SU-DHL-6 (cell line): ENCODE results near the gene USP25.
"Not testable (repeated sequence)": the region's sequence is repeated elsewhere in the genome, so short reads cannot be mapped to it uniquely, and the experiment has no call there.

Experiments
- H2AFZ ChIP-seq: fragments of 200-600 bp; sonication (generic); 2 replicates; pipeline ENCODE4 v1.6.1; 2014; ENCODE audit warnings: low read depth, mild to moderate bottlenecking, moderate library complexity, mixed read lengths, antibody characterized with exemption, low read length; ENCODE audit not compliant: severe bottlenecking
- H3F3A ChIP-seq: fragments of 200-600 bp; shearing (Covaris generic); 2 replicates; pipeline ENCODE4 v1.6.0; 2016; ENCODE audit warnings: antibody characterized with exemption, mild to moderate bottlenecking; ENCODE audit not compliant: insufficient read depth
- H3K27ac ChIP-seq: fragments of 200-600 bp; sonication (generic); 2 replicates; pipeline ENCODE4 v1.5.1; 2016; ENCODE audit warnings: low read depth, mild to moderate bottlenecking, low read length, moderate library complexity, mixed read lengths
- H3K27me3 ChIP-seq: fragments of 200-600 bp; sonication (generic), shearing (Covaris generic); 2 replicates; pipeline ENCODE4 v1.6.0; 2014; ENCODE audit warnings: mild to moderate bottlenecking, low read length
- H3K36me3 ChIP-seq: fragments of 200-600 bp; sonication (generic); 2 replicates; pipeline ENCODE4 v1.6.1; 2014; ENCODE audit warnings: mild to moderate bottlenecking, low read length, mixed read lengths
- H3K4me2 ChIP-seq: fragments of 300-600, 200-600 bp; shearing (Covaris generic), sonication (generic); 2 replicates; pipeline ENCODE4 v1.6.0; 2014; ENCODE audit warnings: low read length, low read depth, mild to moderate bottlenecking; ENCODE audit not compliant: poor library complexity, severe bottlenecking
- H3K4me3 ChIP-seq: fragments of 200-600 bp; sonication (generic); 2 replicates; pipeline ENCODE4 v1.5.1; 2014; ENCODE audit warnings: antibody characterized with exemption, low read length, mild to moderate bottlenecking, mixed read lengths; ENCODE audit not compliant: insufficient read depth, poor library complexity, severe bottlenecking
- H3K79me2 ChIP-seq: fragments of 200-600 bp; sonication (generic); 2 replicates; pipeline ENCODE4 v1.6.1; 2014; ENCODE audit warnings: mild to moderate bottlenecking, low read length, moderate library complexity; ENCODE audit not compliant: insufficient read depth
- H3K9ac ChIP-seq: fragments of 200-600 bp; sonication (generic); 2 replicates; pipeline ENCODE4 v1.7.0; 2014; ENCODE audit warnings: mild to moderate bottlenecking, low read length
- H3K9me2 ChIP-seq: fragments of 200-600 bp; sonication (generic); replicated peaks from 2 replicates; pipeline ENCODE4 v1.6.1; 2014; ENCODE audit warnings: low read length; ENCODE audit not compliant: insufficient read depth
- H3K9me3 ChIP-seq: fragments of 200-600 bp; sonication (generic); 2 replicates; pipeline ENCODE4 v1.6.1; 2014; ENCODE audit warnings: low read length, mixed read lengths; ENCODE audit not compliant: insufficient read depth
- H4K20me1 ChIP-seq: fragments of 200-600 bp; sonication (generic); 2 replicates; pipeline ENCODE4 v1.6.1; 2014; ENCODE audit warnings: low read depth, mild to moderate bottlenecking, antibody characterized with exemption, low read length, moderate library complexity, mixed read lengths
- EZH2phosphoT487 ChIP-seq: fragments of 200-600 bp; sonication (generic), shearing (Covaris generic); conservative IDR thresholded peaks from 2 replicates; pipeline ENCODE4 v1.6.1; 2018; ENCODE audit warnings: mild to moderate bottlenecking, antibody characterized with exemption, low read length, moderate library complexity, mixed read lengths
- TF ChIP-seq, protein P1 (sequence below): fragments of 200-600 bp; sonication (generic); IDR thresholded peaks from one replicate; pipeline ENCODE4 v1.5.1; 2017; ENCODE audit warnings: antibody characterized with exemption, mild to moderate bottlenecking, low read length, moderate library complexity; ENCODE audit not compliant: insufficient read depth, poor library complexity, severe bottlenecking

Gene USP25

DNA sequence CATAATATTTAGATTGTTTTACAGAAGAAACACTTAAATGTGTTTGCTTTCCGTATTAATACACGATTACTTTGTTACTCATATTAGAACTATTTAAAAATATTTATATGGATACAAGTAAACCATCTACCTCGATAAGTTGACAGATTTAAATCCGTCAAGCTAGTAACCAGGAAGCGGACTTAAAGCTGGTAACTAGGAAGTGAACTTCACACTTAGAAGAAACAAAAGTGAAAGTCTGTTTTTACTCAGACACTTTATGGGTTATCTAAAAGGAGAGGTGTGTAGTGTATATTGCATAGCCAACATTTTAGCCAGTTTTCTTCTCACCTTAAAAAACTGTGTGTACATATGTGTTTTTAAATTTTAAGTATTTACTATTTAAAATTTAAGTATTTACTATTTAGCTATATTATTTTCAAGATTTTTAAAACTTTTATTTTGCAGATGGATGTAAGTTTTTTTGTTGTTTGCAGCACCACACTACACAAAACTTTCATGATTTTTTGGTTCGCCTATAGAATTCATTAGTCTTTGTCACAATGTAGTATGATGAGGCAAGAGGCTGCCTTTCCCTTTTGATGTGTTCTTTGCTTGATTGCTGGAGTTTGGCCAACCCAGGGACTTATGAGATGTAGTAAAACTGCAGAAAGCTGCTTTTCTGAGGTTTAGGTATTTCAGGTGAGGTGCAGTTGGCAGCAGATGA lies 2.7 kb downstream of the USP25 start:
- Histone ChIP-seq H3K9me2 (no peaks in the 10 kb centered on the region), H4K20me1 (peaks cover 6% of the 10 kb centered on the region; the same call in 1 of the 2 replicates), H3K79me2 (peaks cover 69% of the 10 kb centered on the region), H3K27ac (no peak overlapping the region), H3K4me2 (peak overlapping the region; percentile 89), H3K9ac (peak overlapping the region; percentile 84), H3F3A (peaks cover 12% of the 10 kb centered on the region), H3K4me3 (peak overlapping the region; percentile 73), H3K9me3 (no peaks in the 10 kb centered on the region), H3K36me3 (no peaks in the 10 kb centered on the region), H3K27me3 (no peaks in the 10 kb centered on the region), H2AFZ (no peak overlapping the region)
- TF ChIP-seq, protein P1, sequence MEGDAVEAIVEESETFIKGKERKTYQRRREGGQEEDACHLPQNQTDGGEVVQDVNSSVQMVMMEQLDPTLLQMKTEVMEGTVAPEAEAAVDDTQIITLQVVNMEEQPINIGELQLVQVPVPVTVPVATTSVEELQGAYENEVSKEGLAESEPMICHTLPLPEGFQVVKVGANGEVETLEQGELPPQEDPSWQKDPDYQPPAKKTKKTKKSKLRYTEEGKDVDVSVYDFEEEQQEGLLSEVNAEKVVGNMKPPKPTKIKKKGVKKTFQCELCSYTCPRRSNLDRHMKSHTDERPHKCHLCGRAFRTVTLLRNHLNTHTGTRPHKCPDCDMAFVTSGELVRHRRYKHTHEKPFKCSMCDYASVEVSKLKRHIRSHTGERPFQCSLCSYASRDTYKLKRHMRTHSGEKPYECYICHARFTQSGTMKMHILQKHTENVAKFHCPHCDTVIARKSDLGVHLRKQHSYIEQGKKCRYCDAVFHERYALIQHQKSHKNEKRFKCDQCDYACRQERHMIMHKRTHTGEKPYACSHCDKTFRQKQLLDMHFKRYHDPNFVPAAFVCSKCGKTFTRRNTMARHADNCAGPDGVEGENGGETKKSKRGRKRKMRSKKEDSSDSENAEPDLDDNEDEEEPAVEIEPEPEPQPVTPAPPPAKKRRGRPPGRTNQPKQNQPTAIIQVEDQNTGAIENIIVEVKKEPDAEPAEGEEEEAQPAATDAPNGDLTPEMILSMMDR, result no peak
- TF ChIP-seq EZH2phosphoT487, result no peak

DNA sequence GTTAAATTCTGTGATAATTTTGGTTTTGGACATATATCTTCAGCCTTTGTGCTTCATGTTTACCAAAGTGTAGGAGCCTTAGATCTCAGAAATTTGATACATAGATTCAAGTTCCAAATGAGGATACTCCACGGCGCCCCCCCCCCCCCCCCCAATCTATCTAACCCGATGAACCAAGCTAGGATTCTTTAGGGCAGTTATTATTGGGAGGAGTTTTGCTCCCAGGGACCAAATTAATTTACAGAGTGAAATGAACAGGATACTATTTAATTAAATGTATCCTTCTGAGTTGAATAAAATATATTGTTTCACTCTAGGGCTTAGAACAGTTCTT lies 3.2 kb downstream of the USP25 start:
- Histone ChIP-seq H3K9me3 (no peaks in the 10 kb centered on the region), H3K4me3 (peak overlapping the region; percentile 73), H3K36me3 (no peaks in the 10 kb centered on the region), H3F3A (peaks cover 12% of the 10 kb centered on the region), H4K20me1 (peaks cover 6% of the 10 kb centered on the region; the same call in 1 of the 2 replicates), H2AFZ (no peak overlapping the region), H3K27me3 (no peaks in the 10 kb centered on the region), H3K4me2 (peak overlapping the region; percentile 89), H3K27ac (no peak overlapping the region), H3K79me2 (peaks cover 75% of the 10 kb centered on the region), H3K9me2 (no peaks in the 10 kb centered on the region), H3K9ac (peak overlapping the region; percentile 32; the same call in 1 of the 2 replicates)
- no peak for TF ChIP-seq EZH2phosphoT487
- TF ChIP-seq, protein P1, result no peak

DNA sequence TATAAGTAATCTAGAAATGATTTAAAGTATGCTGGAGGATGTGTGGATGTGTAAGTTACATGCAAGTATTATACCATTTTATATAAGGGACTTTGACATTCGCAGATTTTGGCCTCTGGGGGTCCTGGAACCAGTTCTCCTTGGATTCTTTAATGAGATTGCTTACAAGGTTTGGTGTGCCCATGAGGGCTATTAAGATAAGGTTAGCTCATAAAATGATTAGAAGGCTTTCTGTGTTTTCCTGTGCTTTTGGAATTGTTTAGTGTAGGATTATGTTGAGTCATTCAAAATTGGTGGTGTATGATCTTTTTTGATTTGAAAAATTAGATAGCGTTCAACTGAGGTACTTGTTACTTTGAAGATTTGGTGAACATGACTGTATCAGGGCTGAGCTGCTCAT lies 5.6 kb downstream of the USP25 start:
- Histone ChIP-seq H3K36me3 (no peaks in the 10 kb centered on the region), H3K9me2 (no peaks in the 10 kb centered on the region), H2AFZ (no peak overlapping the region), H3K9ac (no peak overlapping the region), H3K4me2 (no peak overlapping the region), H3K27ac (no peak overlapping the region), H4K20me1 (peaks cover 6% of the 10 kb centered on the region; the same call in 1 of the 2 replicates), H3K27me3 (no peaks in the 10 kb centered on the region), H3F3A (no peaks in the 10 kb centered on the region), H3K4me3 (no peak overlapping the region), H3K79me2 (peaks cover 99% of the 10 kb centered on the region), H3K9me3 (no peaks in the 10 kb centered on the region)
- TF ChIP-seq, protein P1, result no peak
- TF ChIP-seq EZH2phosphoT487, result no peak

DNA sequence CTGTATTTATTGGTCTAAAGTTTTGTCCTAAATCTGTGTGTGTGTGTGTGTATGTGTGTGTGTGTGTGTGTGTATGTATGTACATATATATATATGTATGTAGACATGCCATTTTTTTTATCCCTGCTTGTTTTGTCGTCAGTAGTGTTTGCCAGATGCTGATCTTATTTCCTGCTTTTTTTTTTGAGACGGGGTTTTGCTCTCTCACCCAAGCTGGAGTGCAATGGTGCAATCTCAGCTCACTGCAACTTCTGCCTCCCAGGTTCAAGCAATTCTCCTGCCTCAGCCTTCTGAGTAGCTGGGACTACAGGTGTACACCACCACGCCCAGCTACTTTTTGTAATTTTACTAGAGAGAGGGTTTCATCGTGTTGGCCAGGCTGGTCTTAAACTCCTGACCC lies 6.1 kb downstream of the USP25 start:
- H3K9me2 ChIP-seq, H3K27me3 ChIP-seq, H3F3A ChIP-seq, H3K36me3 ChIP-seq, H2AFZ ChIP-seq, H3K27ac ChIP-seq, H3K9me3 ChIP-seq, H4K20me1 ChIP-seq, H3K4me3 ChIP-seq, H3K9ac ChIP-seq, H3K4me2 ChIP-seq: not testable (repeated sequence)
- H3K79me2 ChIP-seq, result peaks cover 100% of the 10 kb centered on the region

DNA sequence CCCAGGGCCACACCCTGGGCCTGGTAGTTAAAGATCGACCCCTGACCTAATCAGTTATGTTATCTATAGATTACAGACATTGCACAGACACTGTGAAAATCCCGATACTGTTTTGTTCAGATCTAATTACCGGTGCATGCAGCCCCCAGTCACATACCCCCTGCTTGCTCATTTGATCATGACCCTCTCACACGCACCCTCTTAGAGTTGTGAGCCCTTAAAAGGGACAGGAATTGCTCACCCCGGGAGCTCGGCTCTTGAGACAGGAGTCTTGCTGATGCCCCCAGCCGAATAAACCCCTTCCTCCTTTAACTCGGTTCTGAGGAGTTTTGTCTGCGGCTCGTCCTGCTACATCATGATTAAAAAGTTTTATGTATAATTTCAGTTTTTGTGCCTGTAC lies 9.0 kb downstream of the USP25 start:
- not testable (repeated sequence) for H2AFZ ChIP-seq, H3K27ac ChIP-seq, H3F3A ChIP-seq, H3K36me3 ChIP-seq, H3K9me3 ChIP-seq, H4K20me1 ChIP-seq, H3K9ac ChIP-seq, H3K9me2 ChIP-seq, H3K27me3 ChIP-seq, H3K4me2 ChIP-seq, H3K4me3 ChIP-seq
- peaks cover 100% of the 10 kb centered on the region for H3K79me2 ChIP-seq
